ENCODE results near the gene AREL1. TPM values are rescaled to one million over a fixed set of nuclear protein-coding genes. Genes with fewer than 3 reads are reported as not detected.
A peak's percentile ranks its signal among the peaks of the same experiment; 100 is the strongest.
"Not testable (repeated sequence)": the region's sequence is repeated elsewhere in the genome, so short reads cannot be mapped to it uniquely, and the experiment has no call there.

The AREL1 gene
- total RNA-seq (20.4 TPM), polyA plus RNA-seq (9.2 TPM)

- Histone ChIP-seq H3K36me3 (ENCODE audit: insufficient read depth) (peaks cover 4% of the 10 kb centered on the region), H3K4me1 (ENCODE audit: insufficient read depth) (peaks cover 2% of the 10 kb centered on the region), H3K4me3 (ENCODE audit: low read depth, low read length) (peak within 1 kb of the TSS; percentile 70), H3K27ac (ENCODE audit: low read depth) (peak within 1 kb of the TSS; percentile 61)
- DNase-seq (ENCODE audit: extremely low spot score), result peak; percentile 86
- WGBS, result under 1% methylated on average over 31 of the region's 31 CpGs
Observed at GRCh38 chr14:74712499-74713394, at the start of gene AREL1, which contains the start of gene FCF1. Gene AREL1 (minus strand): TSS chr14:74713080. CDS start chr14:74685615, 27,465 bp downstream. Gene FCF1 (plus strand): TSS chr14:74713144. CDS start chr14:74713198, 54 bp downstream.

- not testable (repeated sequence) for H3K4me3 ChIP-seq (ENCODE audit: low read depth, low read length); H3K36me3 ChIP-seq (ENCODE audit: insufficient read depth); H3K4me1 ChIP-seq (ENCODE audit: insufficient read depth); DNase-seq (ENCODE audit: extremely low spot score); H3K27ac ChIP-seq (ENCODE audit: low read depth)
- 89% methylated on average over 5 of the region's 5 CpGs for WGBS
Observed at GRCh38 chr14:74758505-74758904, 45.6 kb upstream of the AREL1 start.

GRCh38 chr14:74756326-74756725, 43.4 kb upstream of the AREL1 start:
- no peak overlapping the region for H3K4me3 ChIP-seq (ENCODE audit: low read depth, low read length)
- DNase-seq (ENCODE audit: extremely low spot score), result no peak
- WGBS, result 77% methylated on average over 1 of the region's 1 CpG
- no peaks in the 10 kb centered on the region for H3K4me1 ChIP-seq (ENCODE audit: insufficient read depth)
- no peaks in the 10 kb centered on the region for H3K36me3 ChIP-seq (ENCODE audit: insufficient read depth)
- H3K27ac ChIP-seq (ENCODE audit: low read depth), result no peak overlapping the region

GRCh38 chr14:74754899-74755298, 42.0 kb upstream of the AREL1 start:
- no peaks in the 10 kb centered on the region for H3K36me3 ChIP-seq (ENCODE audit: insufficient read depth)
- WGBS, result 88% methylated on average over 7 of the region's 7 CpGs
- H3K4me3 ChIP-seq (ENCODE audit: low read depth, low read length), result no peak overlapping the region
- no peak overlapping the region for H3K27ac ChIP-seq (ENCODE audit: low read depth)
- H3K4me1 ChIP-seq (ENCODE audit: insufficient read depth), result no peaks in the 10 kb centered on the region
- no peak for DNase-seq (ENCODE audit: extremely low spot score)

GRCh38 chr14:74754157-74754556, 41.3 kb upstream of the AREL1 start:
- Histone ChIP-seq H3K36me3 (ENCODE audit: insufficient read depth) (no peaks in the 10 kb centered on the region), H3K4me1 (ENCODE audit: insufficient read depth) (no peaks in the 10 kb centered on the region), H3K27ac (ENCODE audit: low read depth) (no peak overlapping the region), H3K4me3 (ENCODE audit: low read depth, low read length) (no peak overlapping the region)
- 70% methylated on average over 2 of the region's 2 CpGs for WGBS
- DNase-seq (ENCODE audit: extremely low spot score), result no peak

- DNase-seq (ENCODE audit: extremely low spot score), result no peak
- no peaks in the 10 kb centered on the region for H3K4me1 ChIP-seq (ENCODE audit: insufficient read depth)
- H3K36me3 ChIP-seq (ENCODE audit: insufficient read depth), result no peaks in the 10 kb centered on the region
- H3K27ac ChIP-seq (ENCODE audit: low read depth), result no peak overlapping the region
- H3K4me3 ChIP-seq (ENCODE audit: low read depth, low read length), result no peak overlapping the region
- WGBS, result 81% methylated on average over 2 of the region's 2 CpGs
Observed at GRCh38 chr14:74747237-74747636, 34.4 kb upstream of the AREL1 start.

- no peak for DNase-seq (ENCODE audit: extremely low spot score)
- H3K27ac ChIP-seq (ENCODE audit: low read depth), result no peak overlapping the region
- peaks cover 5% of the 10 kb centered on the region for H3K36me3 ChIP-seq (ENCODE audit: insufficient read depth)
- no peak overlapping the region for H3K4me3 ChIP-seq (ENCODE audit: low read depth, low read length)
- WGBS, result 95% methylated on average over 8 of the region's 8 CpGs
- no peaks in the 10 kb centered on the region for H3K4me1 ChIP-seq (ENCODE audit: insufficient read depth)
Observed at GRCh38 chr14:74739293-74740030, 26.6 kb upstream of the AREL1 start.

- H3K4me1 ChIP-seq (ENCODE audit: insufficient read depth), result no peaks in the 10 kb centered on the region
- peaks cover 5% of the 10 kb centered on the region for H3K36me3 ChIP-seq (ENCODE audit: insufficient read depth)
- no peak overlapping the region for H3K4me3 ChIP-seq (ENCODE audit: low read depth, low read length)
- no peak overlapping the region for H3K27ac ChIP-seq (ENCODE audit: low read depth)
- 97% methylated on average over 4 of the region's 4 CpGs for WGBS
- no peak for DNase-seq (ENCODE audit: extremely low spot score)
Observed at GRCh38 chr14:74737753-74738325, 25.0 kb upstream of the AREL1 start.

- Histone ChIP-seq H3K4me3 (ENCODE audit: low read depth, low read length) (no peak overlapping the region), H3K27ac (ENCODE audit: low read depth) (no peak overlapping the region), H3K36me3 (ENCODE audit: insufficient read depth) (peaks cover 5% of the 10 kb centered on the region), H3K4me1 (ENCODE audit: insufficient read depth) (no peaks in the 10 kb centered on the region)
- 75% methylated on average over 4 of the region's 4 CpGs for WGBS
- no peak for DNase-seq (ENCODE audit: extremely low spot score)
Observed at GRCh38 chr14:74735125-74735524, 22.2 kb upstream of the AREL1 start.

GRCh38 chr14:74733221-74733620, 20.3 kb upstream of the AREL1 start:
- no peak for DNase-seq (ENCODE audit: extremely low spot score)
- H3K4me3 ChIP-seq (ENCODE audit: low read depth, low read length), result no peak overlapping the region
- WGBS, result 75% methylated on average over 3 of the region's 3 CpGs
- H3K36me3 ChIP-seq (ENCODE audit: insufficient read depth), result peaks cover 5% of the 10 kb centered on the region
- no peaks in the 10 kb centered on the region for H3K4me1 ChIP-seq (ENCODE audit: insufficient read depth)
- no peak overlapping the region for H3K27ac ChIP-seq (ENCODE audit: low read depth)

GRCh38 chr14:74732387-74732786, 19.5 kb upstream of the AREL1 start:
- no peak for DNase-seq (ENCODE audit: extremely low spot score)
- 84% methylated on average over 2 of the region's 2 CpGs for WGBS
- Histone ChIP-seq H3K36me3 (ENCODE audit: insufficient read depth) (peaks cover 5% of the 10 kb centered on the region), H3K4me1 (ENCODE audit: insufficient read depth) (no peaks in the 10 kb centered on the region), H3K27ac (ENCODE audit: low read depth) (no peak overlapping the region), H3K4me3 (ENCODE audit: low read depth, low read length) (no peak overlapping the region)

- 92% methylated on average over 3 of the region's 3 CpGs for WGBS
- no peak overlapping the region for H3K4me3 ChIP-seq (ENCODE audit: low read depth, low read length)
- H3K36me3 ChIP-seq (ENCODE audit: insufficient read depth), result peaks cover 2% of the 10 kb centered on the region
- DNase-seq (ENCODE audit: extremely low spot score), result no peak
- H3K27ac ChIP-seq (ENCODE audit: low read depth), result no peak overlapping the region
- H3K4me1 ChIP-seq (ENCODE audit: insufficient read depth), result no peaks in the 10 kb centered on the region
Observed at GRCh38 chr14:74723134-74723533, 10.3 kb upstream of the AREL1 start.

- peaks cover 9% of the 10 kb centered on the region for H3K36me3 ChIP-seq (ENCODE audit: insufficient read depth)
- no peak overlapping the region for H3K4me3 ChIP-seq (ENCODE audit: low read depth, low read length)
- H3K27ac ChIP-seq (ENCODE audit: low read depth), result no peak overlapping the region
- H3K4me1 ChIP-seq (ENCODE audit: insufficient read depth), result no peaks in the 10 kb centered on the region
- DNase-seq (ENCODE audit: extremely low spot score), result no peak
Observed at GRCh38 chr14:74720526-74720925, 7.6 kb upstream of the AREL1 start.

- no peak for DNase-seq (ENCODE audit: extremely low spot score)
- 12% methylated on average over 6 of the region's 6 CpGs for WGBS
- peak overlapping the region; percentile 61 for H3K27ac ChIP-seq (ENCODE audit: low read depth)
- H3K4me3 ChIP-seq (ENCODE audit: low read depth, low read length), result peak overlapping the region; percentile 70
- H3K4me1 ChIP-seq (ENCODE audit: insufficient read depth), result peaks cover 2% of the 10 kb centered on the region
- peaks cover 6% of the 10 kb centered on the region for H3K36me3 ChIP-seq (ENCODE audit: insufficient read depth)
Observed at GRCh38 chr14:74713395-74713735, 485 bp upstream of the AREL1 start.
